HG03025 (cell line): ENCODE measurements around the gene AIFM3.

ENCODE experiments used
- ATAC-seq: cut with Tn5 transposase; IDR thresholded peaks from one replicate; pipeline ENCODE4 v1.9.1; 2021; ENCODE audit warnings: mild to moderate bottlenecking, moderate library complexity; ENCODE audit not compliant: unreplicated experiment, low FRiP score

AIFM3 gene

GRCh38 chr22:20973634-20974286, 6.7 kb downstream of the AIFM3 start:
- no peak for ATAC-seq

GRCh38 chr22:20974336-20974955, 7.4 kb downstream of the AIFM3 start:
- no peak for ATAC-seq

DNA sequence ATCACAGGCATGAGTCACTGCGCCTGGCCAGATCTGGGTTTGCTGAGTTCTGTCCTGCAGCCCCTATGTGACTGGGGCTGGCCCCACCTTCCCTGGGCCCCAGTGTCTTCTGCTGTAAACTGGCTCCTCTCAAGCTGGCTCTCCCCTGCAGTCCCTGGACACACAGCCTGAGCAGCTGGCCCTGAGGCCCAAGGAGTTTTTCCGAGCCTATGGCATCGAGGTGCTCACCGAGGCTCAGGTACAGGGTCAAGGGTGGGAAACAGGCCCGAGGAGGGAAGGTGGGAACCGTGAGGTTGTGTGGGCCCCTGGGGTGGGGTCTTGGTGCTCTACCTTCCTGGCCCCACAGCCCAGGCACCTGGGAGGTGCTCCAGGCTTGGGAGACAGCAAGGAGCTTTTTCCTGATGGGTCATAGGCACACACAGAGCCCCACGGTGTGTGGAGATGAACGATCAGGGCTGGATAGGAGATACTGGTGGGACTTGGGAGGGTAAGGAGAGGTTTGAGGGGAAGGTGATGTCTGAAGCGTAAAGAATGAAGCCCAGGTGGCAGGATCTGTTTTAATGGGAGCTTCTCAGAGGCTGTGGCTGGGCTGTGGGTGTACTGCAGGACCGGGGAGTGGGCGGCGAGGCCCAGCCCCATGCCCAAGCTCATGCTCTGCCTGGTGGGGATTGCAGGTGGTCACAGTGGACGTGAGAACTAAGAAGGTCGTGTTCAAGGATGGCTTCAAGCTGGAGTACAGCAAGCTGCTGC, 8.7 kb downstream of the AIFM3 start:
- no peak for ATAC-seq

GRCh38 chr22:20976291-20976877, 9.3 kb downstream of the AIFM3 start:
- ATAC-seq = no peak

- no peak for ATAC-seq
These were observed 10.0 kb downstream of the AIFM3 start for GRCh38 chr22:20977019-20977418.

GRCh38 chr22:20977516-20978170, 10.6 kb downstream of the AIFM3 start:
- no peak for ATAC-seq

DNA sequence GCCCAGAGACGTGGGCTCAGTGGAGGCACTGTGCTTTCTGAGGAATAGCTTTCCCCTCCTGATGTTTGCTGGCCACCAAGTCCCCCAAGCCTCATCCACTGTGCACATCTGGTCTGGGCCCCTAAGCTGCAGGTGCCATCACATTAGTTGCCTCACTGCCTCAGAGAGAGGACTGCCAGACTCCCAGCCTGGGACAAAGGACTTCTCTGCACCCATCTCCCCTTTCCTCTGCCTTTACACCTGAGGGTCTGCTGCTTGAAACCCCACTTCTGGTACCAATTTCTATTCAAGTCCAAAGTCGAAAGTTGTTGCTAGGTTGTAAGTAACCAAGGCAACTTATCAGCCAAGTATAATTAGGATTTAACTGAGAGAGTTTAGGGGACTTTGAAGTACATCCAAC, 11.4 kb downstream of the AIFM3 start:
- ATAC-seq = no peak

DNA sequence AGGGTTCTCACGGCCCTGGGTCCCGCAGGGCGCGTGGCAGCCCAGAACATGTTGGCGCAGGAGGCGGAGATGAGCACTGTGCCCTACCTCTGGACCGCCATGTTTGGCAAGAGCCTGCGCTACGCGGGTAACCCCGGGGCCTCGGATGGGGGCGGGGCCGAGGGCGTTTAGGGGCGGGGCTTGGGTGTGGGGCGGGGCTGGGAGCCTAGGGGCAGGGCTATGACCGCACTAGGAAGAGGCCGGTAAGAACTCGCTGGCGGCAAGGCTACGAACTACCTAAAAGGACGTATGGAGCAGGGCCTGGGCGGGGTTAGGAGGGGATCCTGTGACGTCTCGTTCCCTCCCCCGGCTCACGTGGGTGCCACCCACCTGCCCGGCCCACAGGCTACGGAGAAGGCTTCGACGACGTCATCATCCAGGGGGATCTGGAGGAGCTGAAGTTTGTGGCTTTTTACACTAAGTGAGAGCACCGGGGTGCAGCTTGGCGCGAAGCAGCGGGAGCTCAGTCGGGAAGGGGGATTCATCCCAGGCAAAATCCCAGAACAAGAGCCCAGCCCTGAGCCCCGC, 12.3 kb downstream of the AIFM3 start:
- no peak for ATAC-seq

GRCh38 chr22:20979940-20980453, 12.9 kb downstream of the AIFM3 start:
- ATAC-seq = no peak

- ATAC-seq = no peak
These were observed 13.5 kb downstream of the AIFM3 start for GRCh38 chr22:20980523-20980922.

DNA sequence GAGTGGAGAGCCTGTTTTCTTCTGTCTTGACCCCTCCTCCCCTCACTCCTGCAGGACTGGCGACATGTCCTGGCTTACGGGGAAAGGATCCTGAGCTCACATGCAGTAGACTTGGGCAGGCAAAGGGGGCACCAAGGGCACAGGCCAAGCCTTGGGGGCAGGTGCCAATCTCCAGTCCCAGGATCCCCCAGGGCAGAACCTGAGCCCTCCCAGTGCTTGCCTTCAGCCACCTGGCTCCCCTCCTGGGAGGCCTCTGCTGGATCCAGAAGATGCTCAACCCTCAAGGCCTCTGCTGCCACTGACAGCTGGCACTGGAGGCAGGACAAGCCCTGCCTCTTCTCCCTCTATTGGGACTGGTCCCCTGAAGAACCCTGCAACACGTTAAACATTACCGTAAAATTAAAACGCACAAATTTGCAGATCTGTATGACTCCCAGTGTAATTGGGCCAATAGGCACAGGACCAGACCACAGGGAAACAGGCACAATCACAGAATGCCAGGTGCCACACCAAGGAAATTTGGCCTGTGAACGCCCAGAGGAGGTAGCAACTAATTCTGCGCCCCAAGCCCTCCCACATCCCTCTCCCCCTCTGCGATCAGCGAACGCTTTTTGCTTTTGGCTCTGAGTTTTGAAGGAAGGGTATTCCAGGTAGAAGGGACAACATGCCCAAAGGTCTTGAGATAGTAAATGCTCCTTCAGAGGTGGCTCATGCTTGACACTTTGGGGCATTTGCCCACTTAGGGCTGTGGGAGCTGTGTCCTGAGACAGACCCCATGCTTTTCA, 14.1 kb downstream of the AIFM3 start:
- no peak for ATAC-seq

GRCh38 chr22:20981787-20982562, 14.9 kb downstream of the AIFM3 start, which contains the start of gene LZTR1:
Gene LZTR1 (plus strand): TSS chr22:20982297. CDS start chr22:20982372, 75 bp downstream.
- ATAC-seq = peak; percentile 75

DNA sequence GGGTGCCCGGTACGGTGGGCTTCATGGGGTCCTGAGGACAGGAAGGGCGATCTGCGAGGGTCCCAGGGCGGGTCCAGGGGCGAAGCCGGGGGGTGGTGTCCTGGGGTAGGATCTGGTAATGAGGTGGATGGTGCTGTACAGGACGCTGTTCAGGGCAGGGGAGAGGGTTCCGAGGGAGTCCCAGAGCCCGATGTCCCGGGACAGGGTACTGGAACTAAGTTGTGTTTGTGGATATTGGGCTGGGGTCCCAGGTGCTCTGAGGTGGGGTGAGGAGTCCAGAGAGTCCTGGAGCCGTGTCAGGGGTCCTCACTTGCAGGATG, 15.5 kb downstream of the AIFM3 start:
- ATAC-seq = peak; percentile 15

DNA sequence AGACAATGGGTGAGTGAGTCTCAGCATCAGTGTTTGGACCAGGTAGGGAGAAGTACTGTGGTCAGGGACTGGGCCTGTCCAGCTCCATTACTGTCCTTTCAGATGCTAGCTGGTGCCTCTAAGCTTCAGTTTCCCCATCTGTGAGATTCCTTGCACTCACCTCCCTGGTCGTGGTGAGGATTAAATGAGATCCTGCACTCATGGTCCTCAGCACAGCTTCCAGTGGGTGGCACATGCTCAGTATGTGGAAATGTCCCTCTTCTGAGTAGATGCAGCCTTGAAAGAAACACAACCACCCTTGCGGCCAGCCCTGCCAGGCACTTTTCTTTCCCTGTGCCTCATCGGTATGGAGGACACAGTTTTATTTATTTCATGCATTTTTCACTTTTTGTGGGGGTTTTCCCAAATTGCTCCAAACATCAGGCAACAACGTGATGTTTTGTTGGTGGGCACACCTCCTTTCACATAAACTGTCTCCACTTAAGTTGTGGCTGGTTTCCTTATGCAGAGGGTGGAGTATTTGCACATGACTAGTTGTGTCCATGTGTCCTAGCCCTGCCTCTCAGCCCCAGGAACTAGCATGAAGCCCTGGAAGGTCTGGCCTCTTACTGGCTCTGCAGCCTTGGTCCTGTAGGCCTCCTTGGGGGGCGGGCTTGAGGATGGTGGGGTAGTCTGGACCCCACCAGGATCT, 16.2 kb downstream of the AIFM3 start:
- ATAC-seq = no peak

DNA sequence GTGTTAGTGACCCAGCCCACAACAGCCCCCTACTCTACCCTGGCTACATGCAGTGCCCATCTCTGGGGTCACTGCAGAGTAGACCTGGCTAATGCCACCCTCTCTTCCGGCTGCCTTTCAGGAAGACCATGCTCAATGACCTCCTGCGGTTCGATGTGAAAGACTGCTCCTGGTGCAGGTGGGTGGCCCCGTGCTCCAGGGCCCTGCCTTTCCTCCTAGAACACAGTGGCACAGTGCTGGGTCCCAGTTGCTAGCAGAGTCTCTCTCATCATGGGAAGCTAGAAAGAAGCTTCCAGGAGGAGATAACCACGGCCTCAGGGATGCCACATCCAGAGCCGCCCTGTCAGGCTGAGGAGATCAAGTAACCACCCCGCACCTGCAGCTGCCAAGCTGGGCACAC, 18.7 kb downstream of the AIFM3 start:
- no peak for ATAC-seq

DNA sequence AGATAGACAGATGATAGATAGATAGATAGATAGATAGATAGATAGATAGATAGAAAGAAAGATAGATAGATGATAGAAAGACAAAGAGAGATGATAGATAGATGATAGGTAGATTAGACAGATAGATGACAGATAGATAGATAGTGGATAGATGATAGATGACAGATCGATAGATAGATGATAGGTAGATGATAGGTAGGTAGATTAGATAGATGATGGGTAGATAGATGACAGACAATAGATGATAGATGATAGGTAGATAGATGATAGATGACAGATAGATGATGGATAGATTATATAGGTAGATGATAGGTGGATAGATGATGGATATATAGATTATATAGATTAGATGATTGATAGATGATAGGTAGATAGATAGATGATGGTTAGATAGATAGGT, 19.3 kb downstream of the AIFM3 start:
- no peak for ATAC-seq

DNA sequence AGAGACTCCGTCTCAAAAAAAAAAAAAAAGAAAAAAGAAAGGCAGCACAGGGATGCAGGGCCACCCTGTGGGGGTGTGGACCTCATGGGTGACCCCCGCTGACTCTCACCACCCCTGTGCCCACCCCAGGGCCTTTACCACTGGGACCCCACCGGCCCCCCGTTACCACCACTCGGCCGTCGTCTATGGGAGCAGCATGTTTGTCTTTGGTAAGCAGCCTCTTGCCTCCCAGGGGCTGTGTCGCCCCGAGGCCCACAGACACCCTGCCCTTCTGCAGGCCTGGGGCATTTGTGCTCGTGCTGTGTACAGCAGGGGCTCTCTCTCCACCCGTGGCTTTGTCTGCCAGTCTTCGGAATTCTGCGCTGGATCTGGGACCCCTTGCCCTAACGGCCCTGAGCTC, 20.3 kb downstream of the AIFM3 start:
- no peak for ATAC-seq

GRCh38 chr22:20988573-20989322, 21.7 kb downstream of the AIFM3 start:
- ATAC-seq = no peak
